GM18499 (cell line): ENCODE results near the gene DNAAF1.
"Not testable (repeated sequence)": the region's sequence is repeated elsewhere in the genome, so short reads cannot be mapped to it uniquely, and the experiment has no call there.

Experiments used
- ATAC-seq: cut with Tn5 transposase; IDR thresholded peaks from one replicate; pipeline ENCODE4 v1.9.1; 2021; ENCODE audit warnings: moderate number of reproducible peaks; ENCODE audit not compliant: insufficient read depth, unreplicated experiment

Gene DNAAF1

GRCh38 chr16:84144859-84145639 is at the start of gene DNAAF1, which contains the start of gene HSDL1:
Gene DNAAF1 (plus strand): TSS chr16:84145308. CDS start chr16:84145441, 133 bp downstream.
Gene HSDL1 (minus strand): TSS chr16:84145177. CDS start chr16:84131321, 13,856 bp downstream.
- no peak for ATAC-seq

DNA sequence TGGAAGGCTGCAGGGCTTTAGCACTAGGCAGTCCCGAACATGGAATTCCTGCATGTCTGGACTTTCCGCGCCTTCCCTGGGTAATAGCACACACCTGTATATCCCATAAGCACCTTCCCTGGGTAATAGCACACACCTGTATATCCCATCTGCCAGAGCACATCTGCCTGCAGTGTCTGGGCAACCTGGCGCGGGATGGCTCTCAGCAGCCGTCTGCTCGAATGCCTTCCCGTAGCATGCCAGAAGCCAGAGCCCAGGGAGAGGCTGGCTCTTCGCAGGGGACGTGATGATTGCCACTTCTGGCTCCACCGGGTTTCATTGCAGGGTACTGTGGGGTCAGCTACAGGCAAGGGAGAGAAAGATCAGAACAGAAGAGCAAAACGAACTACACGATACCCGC is 49.6 kb upstream of the DNAAF1 start:
- no peak for ATAC-seq

- no peak for ATAC-seq
Observed at GRCh38 chr16:84096447-84097005, 48.6 kb upstream of the DNAAF1 start.

- no peak for ATAC-seq
Observed at GRCh38 chr16:84098939-84099338, 46.2 kb upstream of the DNAAF1 start.

DNA sequence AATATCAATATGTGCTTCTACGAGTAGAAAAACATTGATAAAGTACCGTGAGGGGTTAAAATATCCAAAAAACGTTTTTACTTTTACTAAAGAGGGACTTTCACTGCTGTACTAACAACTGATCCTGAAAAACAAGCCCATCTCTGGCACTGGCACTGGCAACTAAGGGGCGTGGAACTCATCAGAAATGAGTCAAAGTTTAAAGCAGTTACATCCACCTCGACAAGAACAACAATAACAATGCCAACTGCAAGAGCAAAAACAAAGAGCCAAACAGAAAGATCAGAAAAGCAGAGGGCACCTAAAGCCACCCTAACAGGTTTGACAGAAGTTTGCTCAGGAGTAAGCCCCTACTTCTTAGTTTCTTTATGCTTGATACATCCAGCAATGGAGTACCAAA is 41.4 kb upstream of the DNAAF1 start:
- ATAC-seq, result no peak

DNA sequence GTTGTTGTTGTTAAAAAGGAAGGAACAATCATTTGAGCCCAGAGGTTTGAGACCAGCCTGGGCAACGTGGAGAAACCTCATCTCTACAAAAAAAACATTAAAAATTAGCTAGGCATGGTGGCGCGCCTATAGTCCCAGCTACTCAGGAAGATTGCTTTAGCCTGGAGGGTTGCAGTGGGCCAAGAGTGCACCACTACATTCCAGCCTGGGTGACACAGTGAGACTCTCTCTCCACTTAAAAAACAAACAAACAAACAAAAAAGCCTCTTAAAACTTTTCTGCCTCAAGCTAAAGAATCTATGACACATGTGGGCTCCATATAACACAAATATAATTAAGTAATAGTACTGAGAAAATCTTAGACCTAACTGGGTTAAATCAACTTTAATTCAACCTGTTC is 40.9 kb upstream of the DNAAF1 start:
- no peak for ATAC-seq

DNA sequence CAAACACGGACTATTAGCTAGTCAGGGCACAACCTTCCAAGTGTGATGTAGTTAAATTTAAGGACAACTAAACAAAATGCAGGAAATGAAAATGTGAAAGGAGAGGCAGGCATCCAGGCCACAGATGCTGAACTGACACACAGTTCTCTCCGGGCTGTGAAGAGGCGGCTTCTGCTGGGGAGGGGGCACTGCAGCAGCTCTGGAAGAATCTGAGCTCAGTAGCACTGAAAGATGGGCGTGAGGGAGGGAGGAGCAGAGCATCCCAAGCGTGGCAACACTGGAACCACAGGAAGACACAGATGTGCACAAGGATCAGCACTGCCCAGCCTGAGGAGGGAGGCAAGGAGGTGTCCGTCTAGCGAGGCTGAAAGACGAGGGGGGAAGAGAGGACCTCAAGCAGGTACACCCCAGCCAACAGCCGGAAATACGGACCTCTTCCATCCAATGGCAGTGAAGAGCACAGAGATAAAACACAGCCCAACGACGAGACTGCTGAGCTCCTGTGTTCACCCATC is 39.8 kb upstream of the DNAAF1 start:
- ATAC-seq, result no peak

DNA sequence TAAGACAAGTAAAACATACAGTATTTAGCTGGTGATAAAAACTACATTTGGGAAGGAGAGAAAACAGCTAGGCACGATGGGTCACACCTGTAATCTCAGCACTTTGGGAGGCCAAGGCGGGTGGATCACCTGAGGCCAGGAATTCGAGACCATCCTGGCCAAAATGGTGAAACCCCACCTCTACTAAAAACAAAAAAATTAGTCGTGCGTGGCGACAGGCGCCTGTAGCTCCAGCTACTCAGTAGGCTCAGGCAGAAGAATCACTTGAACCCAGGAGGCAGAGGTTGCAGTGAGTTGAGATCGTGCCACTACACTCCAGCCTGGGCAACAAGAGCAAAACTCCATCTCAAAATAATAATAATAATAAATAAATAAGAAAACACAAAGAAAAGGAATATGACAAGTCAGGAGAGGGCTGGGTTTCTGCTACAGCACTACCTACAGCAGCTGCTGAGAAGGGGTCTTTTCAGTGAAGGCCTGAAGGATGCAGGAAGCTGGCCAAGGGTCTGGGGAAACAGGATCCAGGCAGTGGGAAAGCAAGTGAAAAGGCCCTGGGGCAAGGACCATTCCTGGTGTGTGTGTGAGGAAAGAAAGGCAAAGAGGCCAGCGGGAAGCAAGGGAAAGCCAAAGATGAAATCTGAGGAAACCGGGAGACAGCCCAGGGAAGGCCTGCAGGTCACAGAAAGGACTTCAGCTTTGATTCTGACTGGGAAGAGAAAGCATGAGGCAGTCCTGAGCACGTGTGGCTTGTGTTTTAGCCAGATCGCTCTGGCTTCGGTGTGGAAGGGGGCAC is 39.0 kb upstream of the DNAAF1 start:
- ATAC-seq, result no peak

- no peak for ATAC-seq
Observed at GRCh38 chr16:84107921-84108320, 37.2 kb upstream of the DNAAF1 start.

DNA sequence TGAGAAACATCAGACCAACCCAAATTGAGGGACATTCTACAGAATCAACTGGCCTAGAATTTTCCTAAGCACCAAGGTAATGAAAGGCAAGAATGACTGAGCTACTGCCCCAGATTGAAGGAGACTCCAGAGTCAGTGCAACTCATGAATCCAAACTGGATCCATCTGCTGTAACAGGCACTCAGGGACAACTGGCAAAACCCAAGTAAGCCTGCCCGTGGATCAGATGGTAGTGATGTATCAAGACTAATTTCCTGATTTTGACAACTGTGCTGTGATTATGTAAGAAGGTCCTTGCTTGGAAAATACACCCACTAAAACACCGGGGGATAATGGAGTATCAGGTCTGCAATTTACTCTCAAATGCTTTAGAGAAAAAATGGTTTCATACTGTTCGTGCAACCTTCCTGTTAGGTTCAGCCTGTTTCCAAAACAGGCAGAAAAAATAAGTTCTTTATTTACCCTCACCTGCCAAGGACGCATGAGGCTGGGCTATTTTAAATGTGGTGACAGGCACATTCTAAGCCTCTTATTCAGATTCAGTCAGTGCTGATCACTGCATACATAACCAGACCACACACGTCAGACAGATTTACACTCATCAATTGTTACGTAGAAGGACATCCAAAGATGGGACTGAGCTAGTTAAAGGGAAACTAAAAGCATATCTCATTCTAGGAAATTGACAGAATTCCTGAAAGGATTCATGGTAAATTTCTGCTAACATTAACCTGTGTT is 35.3 kb upstream of the DNAAF1 start:
- ATAC-seq, result no peak

DNA sequence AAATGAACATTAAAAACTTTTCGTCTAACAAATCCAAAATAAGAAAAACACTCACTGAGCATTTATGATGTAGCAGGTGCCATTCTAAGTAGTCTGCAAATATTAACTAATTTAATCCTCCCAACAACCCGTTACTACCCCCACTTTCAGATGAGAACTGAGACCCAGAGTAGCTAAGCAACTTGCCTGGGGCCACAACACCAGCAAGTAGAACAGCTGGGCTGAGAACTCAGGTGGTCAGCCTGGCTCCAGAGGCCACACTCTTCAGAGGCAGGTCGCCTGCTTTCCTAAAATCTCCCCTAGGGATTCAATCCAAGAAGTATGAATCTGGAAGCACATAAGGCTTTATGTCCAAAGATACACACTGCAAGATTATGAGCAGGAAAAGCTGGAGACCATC is 34.6 kb upstream of the DNAAF1 start:
- no peak for ATAC-seq

- no peak for ATAC-seq
Observed at GRCh38 chr16:84111525-84111924, 33.6 kb upstream of the DNAAF1 start.

GRCh38 chr16:84111949-84112348 is 33.2 kb upstream of the DNAAF1 start:
- not testable (repeated sequence) for ATAC-seq

- ATAC-seq, result peak; percentile 22
Observed at GRCh38 chr16:84115919-84116719, 29.0 kb upstream of the DNAAF1 start.

DNA sequence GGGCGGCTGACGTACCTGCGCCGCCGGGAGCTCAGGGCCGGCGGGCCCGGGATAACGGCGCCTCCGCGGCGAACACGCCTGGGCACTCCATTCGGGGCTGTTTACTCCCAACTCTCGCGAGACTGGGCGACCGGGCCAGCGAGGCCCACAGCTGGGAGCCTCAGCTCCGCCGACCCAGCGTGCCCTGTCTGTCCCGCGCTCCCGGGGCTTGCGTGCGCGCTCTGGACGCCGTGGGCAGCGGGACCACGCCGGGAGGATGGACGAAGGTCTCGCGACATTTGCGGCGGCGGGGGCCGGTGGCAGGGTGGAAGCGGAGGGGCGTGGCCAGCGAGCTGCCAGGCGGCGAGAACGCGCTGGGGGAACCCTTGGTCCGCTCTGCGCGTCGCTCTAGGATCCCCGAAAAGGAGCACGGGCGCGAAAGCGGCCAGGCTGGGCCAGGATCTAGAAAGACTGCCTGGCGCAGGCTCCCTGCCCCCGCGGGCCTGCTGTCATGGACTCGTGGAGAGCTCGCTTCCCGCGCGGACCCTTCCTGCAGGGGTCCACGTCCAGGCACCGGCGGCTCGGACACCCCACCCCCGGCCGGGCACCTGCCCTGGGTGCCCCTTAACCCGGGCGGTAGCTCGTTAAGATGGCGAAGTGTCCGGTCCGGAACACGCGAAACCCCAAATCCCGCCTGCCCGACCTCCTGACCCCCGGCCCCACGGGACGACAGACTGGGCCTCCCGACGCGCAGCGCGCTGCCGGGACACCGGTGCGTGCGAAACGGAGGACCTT is 28.2 kb upstream of the DNAAF1 start, which contains the start of gene MBTPS1:
Gene MBTPS1 (minus strand): TSS at position 223 of the 774 bp plus-strand sequence. CDS start 15,159 bp downstream, outside the sequence.
- peak; percentile 76 for ATAC-seq

DNA sequence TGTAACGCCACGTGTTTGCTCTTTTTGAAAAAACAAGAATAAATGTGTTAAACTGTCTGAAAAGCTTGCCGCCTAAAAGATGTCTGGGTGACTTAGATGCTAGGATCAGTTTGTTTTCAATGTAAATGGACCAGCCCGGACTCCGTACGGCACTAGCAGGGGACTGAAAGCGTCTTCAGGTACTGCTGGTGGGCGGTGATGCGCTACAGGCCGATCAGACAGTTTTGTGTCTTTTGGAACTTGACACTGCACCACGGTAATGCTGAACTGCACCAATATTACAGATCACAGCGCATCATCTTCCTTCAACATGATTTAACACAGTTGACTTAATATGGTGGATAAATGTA is 27.6 kb upstream of the DNAAF1 start:
- ATAC-seq, result no peak

- ATAC-seq, result not testable (repeated sequence)
Observed at GRCh38 chr16:84118315-84118714, 26.8 kb upstream of the DNAAF1 start.

DNA sequence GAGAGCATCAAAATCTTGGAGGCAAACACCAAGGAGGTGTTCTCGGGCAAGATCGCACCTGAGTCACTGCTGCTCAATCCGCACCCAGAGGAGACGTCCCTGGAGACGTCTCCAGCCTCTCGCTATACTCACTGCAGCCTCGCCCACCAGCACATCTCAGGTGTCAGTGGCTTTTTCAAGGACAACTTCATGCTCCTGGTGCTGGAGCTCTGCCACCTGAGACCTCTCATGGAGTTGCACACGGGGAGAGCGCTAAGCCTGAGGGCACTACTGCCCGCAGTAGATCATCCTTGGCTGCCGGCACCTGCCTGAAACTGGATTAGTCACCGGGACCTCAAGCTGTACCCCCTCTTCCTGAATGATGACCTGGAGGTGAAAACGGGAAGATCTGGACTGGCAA is 25.7 kb upstream of the DNAAF1 start:
- ATAC-seq, result no peak

GRCh38 chr16:84120023-84120422 is 25.1 kb upstream of the DNAAF1 start:
- ATAC-seq, result no peak
